DOHH2 (cell line): ENCODE measurements around the gene DDR1.

Experiments
- H3F3A ChIP-seq: fragments of 200-600 bp; sonication (generic), shearing (Covaris generic); 2 replicates; pipeline ENCODE4 v1.6.0; 2016; ENCODE audit warnings: antibody characterized with exemption, mild to moderate bottlenecking; ENCODE audit not compliant: control insufficient read depth, insufficient read depth
- H3K27ac ChIP-seq: fragments of 200-600 bp; sonication (generic); 2 replicates; pipeline ENCODE4 v1.5.1; 2014; ENCODE audit warnings: low read depth, mild to moderate bottlenecking, low read length, moderate library complexity
- H3K27me3 ChIP-seq: fragments of 200-600 bp; sonication (generic); 2 replicates; pipeline ENCODE4 v1.6.1; 2014; ENCODE audit warnings: mild to moderate bottlenecking, low read length, mixed read lengths; ENCODE audit not compliant: control insufficient read depth
- H3K36me3 ChIP-seq: fragments of 200-600 bp; sonication (generic); 2 replicates; pipeline ENCODE4 v1.6.1; 2014; ENCODE audit warnings: mild to moderate bottlenecking, low read length, moderate library complexity, mixed read lengths; ENCODE audit not compliant: control insufficient read depth
- H3K4me1 ChIP-seq: fragments of 200-600 bp; sonication (generic); 2 replicates; pipeline ENCODE4 v1.6.1; 2014; ENCODE audit warnings: mild to moderate bottlenecking, low read length, mixed read lengths; ENCODE audit not compliant: control insufficient read depth
- H3K4me2 ChIP-seq: fragments of 200-600 bp; sonication (generic); 2 replicates; pipeline ENCODE4 v1.6.0; 2014; ENCODE audit warnings: mild to moderate bottlenecking, low read length, moderate library complexity
- H3K4me3 ChIP-seq: fragments of 200-600 bp; sonication (generic); 2 replicates; pipeline ENCODE4 v1.5.1; 2014; ENCODE audit warnings: mild to moderate bottlenecking, low read length, mixed read lengths
- H3K79me2 ChIP-seq: fragments of 200-600 bp; sonication (generic); 2 replicates; pipeline ENCODE4 v1.6.1; 2014; ENCODE audit warnings: mild to moderate bottlenecking, low read length, mixed read lengths; ENCODE audit not compliant: control insufficient read depth
- H3K9me2 ChIP-seq: fragments of 200-600 bp; sonication (generic); replicated peaks from 2 replicates; pipeline ENCODE4 v1.6.1; 2014; ENCODE audit warnings: mild to moderate bottlenecking, low read length, mixed read lengths; ENCODE audit not compliant: control insufficient read depth
- H3K9me3 ChIP-seq: fragments of 200-600 bp; sonication (generic); 2 replicates; pipeline ENCODE4 v1.6.1; 2014; ENCODE audit warnings: antibody characterized with exemption, low read length, mixed read lengths; ENCODE audit not compliant: control insufficient read depth, insufficient read depth
- H4K20me1 ChIP-seq: fragments of 200-600 bp; sonication (generic); 2 replicates; pipeline ENCODE4 v1.6.0; 2014; ENCODE audit warnings: low read depth, mild to moderate bottlenecking, antibody characterized with exemption, low read length, moderate library complexity; ENCODE audit not compliant: control insufficient read depth, insufficient read depth
- CTCF ChIP-seq: fragments of 200-600 bp; sonication (generic); IDR thresholded peaks from one replicate; pipeline ENCODE4 v1.5.1; 2014; ENCODE audit warnings: antibody characterized with exemption, mild to moderate bottlenecking, low read depth, low read length; ENCODE audit not compliant: poor library complexity, severe bottlenecking
- EZH2phosphoT487 ChIP-seq: fragments of 200-600 bp; sonication (generic); IDR thresholded peaks from 2 replicates; pipeline ENCODE4 v1.6.1; 2017; ENCODE audit warnings: borderline replicate concordance, mild to moderate bottlenecking, antibody characterized with exemption, low read length, moderate library complexity, mixed read lengths

The DDR1 gene

GRCh38 chr6:30912746-30913520 lies 28.6 kb downstream of the DDR1 start:
- Histone ChIP-seq H3K4me2 (peak overlapping the region; percentile 74; the same call in 1 of the 2 replicates), H3K36me3 (peaks cover 57% of the 10 kb centered on the region), H3F3A (0 out of 2 replicates have a peak, but pooled peaks cover 5% of the 10 kb centered on the region), H3K9me2 (no peaks in the 10 kb centered on the region), H3K79me2 (peaks cover 33% of the 10 kb centered on the region), H3K27me3 (no peaks in the 10 kb centered on the region), H3K4me3 (no peak overlapping the region), H3K4me1 (peaks cover 31% of the 10 kb centered on the region), H3K27ac (no peak overlapping the region), H3K9me3 (no peaks in the 10 kb centered on the region), H4K20me1 (no peaks in the 10 kb centered on the region)
- TF ChIP-seq EZH2phosphoT487: no peak
- TF ChIP-seq CTCF: no peak

DNA sequence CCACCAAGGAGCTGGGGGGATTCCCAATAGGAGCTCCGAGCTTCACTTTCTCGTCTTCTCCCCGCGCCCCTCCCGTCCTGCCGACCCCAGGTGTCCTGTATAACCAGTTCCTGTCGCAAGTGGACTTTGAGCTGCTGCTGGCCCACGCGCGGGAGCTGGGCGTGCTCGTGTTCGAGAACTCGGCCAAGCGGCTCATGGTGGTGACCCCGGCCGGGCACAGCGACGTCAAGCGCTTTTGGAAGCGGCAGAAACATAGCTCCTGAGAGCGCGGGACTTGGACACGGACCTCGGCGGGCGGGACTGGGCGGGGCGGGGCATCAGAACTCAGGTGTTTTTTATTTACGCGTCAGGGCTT lies 29.4 kb downstream of the DDR1 start:
- Histone ChIP-seq H3K9me2 (no peaks in the 10 kb centered on the region), H3K27me3 (no peaks in the 10 kb centered on the region), H3K27ac (no peak overlapping the region), H3K4me2 (peak overlapping the region; percentile 74), H3K4me3 (peak overlapping the region; percentile 96), H3K4me1 (peaks cover 29% of the 10 kb centered on the region), H4K20me1 (no peaks in the 10 kb centered on the region), H3F3A (0 out of 2 replicates have a peak, but pooled peaks cover 5% of the 10 kb centered on the region), H3K79me2 (peaks cover 26% of the 10 kb centered on the region), H3K9me3 (no peaks in the 10 kb centered on the region), H3K36me3 (peaks cover 57% of the 10 kb centered on the region)
- TF ChIP-seq CTCF (no peak), EZH2phosphoT487 (no peak)

- Histone ChIP-seq H3K4me1 (peaks cover 23% of the 10 kb centered on the region), H3K27me3 (no peaks in the 10 kb centered on the region), H3K9me2 (no peaks in the 10 kb centered on the region), H3K4me2 (peak within 1 kb of the TSS; percentile 74), H3F3A (0 out of 2 replicates have a peak, but pooled peaks cover 5% of the 10 kb centered on the region), H3K27ac (peak within 1 kb of the TSS; percentile 43), H3K9me3 (no peaks in the 10 kb centered on the region), H3K36me3 (peaks cover 57% of the 10 kb centered on the region), H3K79me2 (peaks cover 21% of the 10 kb centered on the region), H4K20me1 (no peaks in the 10 kb centered on the region), H3K4me3 (peak within 1 kb of the TSS; percentile 96)
- no peak for TF ChIP-seq EZH2phosphoT487
- TF ChIP-seq CTCF: peak; percentile 35
Observed at GRCh38 chr6:30914076-30914853, 29.9 kb downstream of the DDR1 start, which contains the start of gene VARS2. VARS2 (plus strand) TSS chr6:30914238; CDS start chr6:30914837, 599 bp downstream.
